HUES6 (cell line): Measurements from ENCODE around the gene TMCO4.
"Not testable (repeated sequence)": the region's sequence is repeated elsewhere in the genome, so short reads cannot be mapped to it uniquely, and the experiment has no call there.

Experiments used
- H3K27ac ChIP-seq: 2 replicates; pipeline ENCODE4 v1.7.0; 2013; ENCODE audit warnings: low read depth, mild to moderate bottlenecking, low read length, inconsistent platforms
- H3K27me3 ChIP-seq: 2 replicates; pipeline ENCODE4 v1.6.1; 2013; ENCODE audit warnings: low read length; ENCODE audit not compliant: control insufficient read depth, insufficient read depth
- H3K36me3 ChIP-seq: 2 replicates; pipeline ENCODE4 v1.6.1; 2013; ENCODE audit warnings: low read length; ENCODE audit not compliant: control insufficient read depth, insufficient read depth
- H3K4me1 ChIP-seq: 2 replicates; pipeline ENCODE4 v1.6.1; 2013; ENCODE audit warnings: low read length; ENCODE audit not compliant: control insufficient read depth, insufficient read depth
- H3K4me3 ChIP-seq: 2 replicates; pipeline ENCODE4 v1.5.1; 2013; ENCODE audit warnings: low read depth, low read length
- H3K9ac ChIP-seq: one replicate; pipeline ENCODE4 v1.6.1; 2013; ENCODE audit warnings: mild to moderate bottlenecking, low read length
- H3K9me3 ChIP-seq: 2 replicates; pipeline ENCODE4 v1.6.1; 2013; ENCODE audit warnings: low read depth, low read length; ENCODE audit not compliant: control insufficient read depth, insufficient read depth

Gene TMCO4

DNA sequence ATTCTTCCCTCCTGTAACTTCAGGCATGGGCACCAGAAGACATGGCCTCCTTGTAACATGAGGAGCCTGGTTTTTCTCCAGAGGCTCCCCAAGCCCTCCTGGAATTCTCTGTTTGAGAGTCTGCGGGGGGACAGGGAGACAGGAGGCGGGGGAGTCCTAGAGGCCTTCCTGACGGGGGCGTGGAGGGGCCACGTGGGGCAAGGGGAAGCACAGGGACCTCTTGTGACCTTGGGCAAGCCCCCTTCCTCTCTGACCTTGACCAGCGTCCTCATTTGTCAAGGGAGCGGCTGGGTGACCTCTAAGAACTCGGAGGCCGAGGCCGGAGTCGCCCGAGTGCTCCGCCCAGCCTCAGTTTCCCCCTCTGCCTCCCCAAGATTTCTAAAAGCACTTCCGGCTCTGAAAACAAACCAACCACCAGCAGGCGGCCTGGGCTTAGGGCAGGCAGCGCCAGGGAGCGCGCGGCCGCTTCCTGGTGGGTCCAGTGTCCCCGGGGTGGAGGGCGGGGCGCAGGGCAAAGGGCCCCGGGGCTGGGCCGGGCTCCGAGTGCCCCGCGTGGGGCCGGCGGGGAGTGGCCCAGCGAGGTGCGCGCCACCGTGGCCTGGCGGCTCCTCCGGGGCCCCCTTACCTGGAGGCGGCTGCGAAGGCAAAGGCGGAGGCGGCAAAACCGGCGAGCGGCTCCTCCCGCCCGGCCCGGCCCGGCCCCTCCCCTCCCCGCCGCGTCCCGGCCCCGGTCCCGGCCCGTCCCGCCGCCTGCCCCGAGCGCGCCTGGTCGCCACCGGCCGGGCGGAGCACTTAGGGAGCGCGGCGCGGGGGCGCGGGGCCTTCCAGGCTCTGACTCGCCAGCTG, at the start of gene TMCO4:
TMCO4 (minus strand) TSS at position 687 of the 846 bp plus-strand sequence. CDS start 19,158 bp downstream, outside the sequence.
- no peaks in the 10 kb centered on the region for H3K36me3 ChIP-seq
- no peaks in the 10 kb centered on the region for H3K9me3 ChIP-seq
- H3K27me3 ChIP-seq, result peaks cover 42% of the 10 kb centered on the region
- H3K27ac ChIP-seq, result no peak within 1 kb of the TSS
- H3K9ac ChIP-seq, result peak within 1 kb of the TSS; percentile 59
- H3K4me1 ChIP-seq, result peaks cover 19% of the 10 kb centered on the region
- peak within 1 kb of the TSS; percentile 71 for H3K4me3 ChIP-seq

DNA sequence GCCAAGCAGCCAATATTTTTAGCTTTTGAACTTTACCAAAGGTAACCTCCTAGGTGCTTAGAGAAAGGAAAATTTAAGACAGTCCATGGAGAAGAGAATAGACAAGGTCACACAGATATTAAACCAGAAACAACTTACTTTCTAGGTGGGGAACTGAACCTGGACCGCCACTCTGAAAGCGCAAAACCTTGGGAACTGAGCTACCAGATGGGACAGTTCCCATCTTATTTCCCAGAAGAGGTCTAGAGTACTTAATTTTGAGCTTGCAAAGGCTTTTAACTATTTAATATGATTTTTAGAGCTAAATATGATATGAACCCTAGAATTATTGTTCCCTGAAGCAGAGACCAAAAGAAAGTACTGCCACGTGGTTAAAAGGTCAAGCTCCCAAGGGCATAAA, 49.6 kb upstream of the TMCO4 start:
- H3K27ac ChIP-seq, H3K9ac ChIP-seq, H3K4me1 ChIP-seq, H3K4me3 ChIP-seq, H3K27me3 ChIP-seq, H3K36me3 ChIP-seq, H3K9me3 ChIP-seq: not testable (repeated sequence)

DNA sequence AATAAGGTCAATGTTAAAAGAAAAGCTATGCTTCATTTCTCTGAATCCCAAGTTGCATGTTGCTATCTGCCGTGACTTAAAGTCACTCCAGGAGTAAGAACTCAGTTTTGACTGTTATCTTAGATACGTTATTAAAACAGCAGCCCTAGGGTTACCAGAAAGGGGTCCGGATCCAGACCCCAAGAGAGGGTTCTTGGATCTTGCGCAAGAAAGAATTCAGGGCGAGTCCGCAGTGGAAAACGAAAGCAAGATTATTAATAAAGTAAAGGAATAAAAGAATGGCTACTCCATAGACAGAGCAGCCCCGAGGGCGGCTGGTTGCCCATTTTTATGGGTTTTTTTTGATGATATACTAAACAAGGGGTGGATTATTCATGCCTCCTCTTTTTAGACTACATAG, 47.6 kb upstream of the TMCO4 start:
- H3K27ac ChIP-seq, H3K27me3 ChIP-seq, H3K36me3 ChIP-seq, H3K9me3 ChIP-seq, H3K9ac ChIP-seq, H3K4me1 ChIP-seq, H3K4me3 ChIP-seq: not testable (repeated sequence)

DNA sequence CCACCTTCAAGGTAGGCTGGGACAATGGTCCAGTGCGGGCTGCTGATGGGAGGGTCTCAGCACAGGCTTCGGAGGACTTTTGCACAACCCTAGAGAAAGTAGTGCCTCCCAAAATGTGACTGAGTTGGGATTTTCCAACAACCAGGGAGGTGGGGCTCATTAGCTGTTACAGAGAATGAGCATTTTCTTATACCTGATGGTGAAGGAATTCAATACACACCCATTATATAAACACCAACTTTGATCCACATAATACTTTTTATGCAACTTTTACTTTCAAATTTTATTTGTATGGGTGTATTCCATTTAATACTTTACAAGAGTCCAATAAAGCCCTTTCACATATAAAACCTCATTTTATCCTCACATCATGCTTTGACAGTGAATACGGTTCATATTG, 46.6 kb upstream of the TMCO4 start:
- H3K36me3 ChIP-seq, result no peaks in the 10 kb centered on the region
- H3K27ac ChIP-seq, result no peak overlapping the region
- no peaks in the 10 kb centered on the region for H3K9me3 ChIP-seq
- H3K4me1 ChIP-seq, result peaks cover 8% of the 10 kb centered on the region; the same call in 1 of the 2 replicates
- no peak overlapping the region for H3K9ac ChIP-seq
- H3K4me3 ChIP-seq, result no peak overlapping the region
- H3K27me3 ChIP-seq, result no peaks in the 10 kb centered on the region

DNA sequence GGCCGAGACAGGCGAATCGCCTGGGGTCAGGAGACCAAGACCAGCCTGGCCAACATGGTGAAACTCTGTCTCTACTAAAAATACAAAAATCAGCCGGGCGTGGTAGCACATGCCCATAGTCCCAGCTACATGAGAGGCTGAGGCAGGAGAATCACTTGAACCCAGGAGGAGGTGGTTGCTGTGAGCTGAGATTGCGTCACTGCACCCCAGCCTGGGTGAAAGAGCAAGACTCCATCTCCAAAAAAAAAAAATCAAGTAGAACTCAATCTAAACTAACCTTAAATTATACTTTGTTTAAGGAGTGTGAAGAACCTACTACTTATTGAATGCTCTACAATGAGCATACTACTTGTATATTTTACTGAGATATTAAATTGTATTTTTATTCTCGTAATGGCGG, 45.8 kb upstream of the TMCO4 start:
- H3K9ac ChIP-seq, result no peak overlapping the region

DNA sequence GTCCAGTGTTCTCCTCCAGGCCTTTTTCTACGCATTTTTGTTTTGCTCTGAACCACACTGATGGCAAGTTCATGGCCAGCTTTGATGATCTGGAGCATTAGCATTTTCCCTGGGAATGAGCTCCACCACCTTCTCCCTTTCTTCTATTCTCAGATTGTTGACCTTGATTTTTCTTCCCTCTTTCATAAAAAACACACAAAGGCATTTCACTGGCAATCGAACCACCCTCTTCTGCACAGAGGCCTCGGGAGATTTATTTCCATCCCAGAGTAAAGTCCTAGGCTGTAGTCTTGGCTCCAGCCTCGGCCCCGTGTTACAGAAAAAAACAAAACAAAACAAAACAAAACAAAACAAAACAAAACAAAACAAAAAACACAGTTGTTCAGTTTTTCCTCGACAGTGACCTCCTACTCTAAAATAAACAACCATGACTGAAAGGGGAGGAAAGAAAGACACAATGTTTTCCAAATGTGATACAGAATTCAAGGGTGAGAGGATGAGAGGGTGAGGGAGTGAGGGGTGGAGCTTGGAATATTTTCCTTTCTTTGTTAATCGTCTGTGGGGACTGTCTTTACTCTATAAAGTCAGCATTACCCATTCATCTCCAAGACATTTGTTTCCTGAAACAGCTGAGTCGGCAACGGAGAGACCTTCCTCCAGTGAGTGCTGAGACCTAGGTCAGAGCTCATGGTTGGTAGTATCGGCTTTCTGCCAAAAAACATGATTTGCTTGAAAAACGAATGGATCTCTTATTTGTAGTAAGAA, 45.2 kb upstream of the TMCO4 start:
- H3K4me3 ChIP-seq, result no peak overlapping the region
- no peaks in the 10 kb centered on the region for H3K9me3 ChIP-seq
- H3K27ac ChIP-seq, result no peak overlapping the region
- no peaks in the 10 kb centered on the region for H3K36me3 ChIP-seq
- H3K9ac ChIP-seq, result no peak overlapping the region
- peaks cover 4% of the 10 kb centered on the region; the same call in 1 of the 2 replicates for H3K4me1 ChIP-seq
- H3K27me3 ChIP-seq, result no peaks in the 10 kb centered on the region

More for the DNA sequence above, 45.8 kb upstream of the TMCO4 start:
- Histone ChIP-seq H3K36me3 (no peaks in the 10 kb centered on the region), H3K9me3 (no peaks in the 10 kb centered on the region), H3K27ac (no peak overlapping the region), H3K4me1 (peaks cover 7% of the 10 kb centered on the region; the same call in 1 of the 2 replicates), H3K4me3 (no peak overlapping the region), H3K27me3 (no peaks in the 10 kb centered on the region)

DNA sequence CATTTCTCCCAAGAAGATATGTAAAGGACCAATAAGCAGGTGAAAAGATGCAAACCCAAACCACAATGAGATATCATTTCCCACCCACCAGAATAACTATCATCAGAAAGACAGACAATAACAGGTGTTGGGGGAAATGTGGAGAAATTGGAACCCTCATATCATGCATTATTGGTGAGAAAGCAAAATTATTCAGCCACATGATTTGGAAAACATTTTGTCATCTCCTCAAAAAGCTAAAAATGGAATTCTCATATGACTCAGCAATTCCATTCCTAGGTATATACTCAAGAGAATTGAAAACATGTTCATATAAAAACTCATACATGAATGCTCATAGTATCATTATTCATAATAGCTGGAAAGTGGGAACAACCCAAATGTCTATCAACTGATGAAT, 40.5 kb upstream of the TMCO4 start:
- no peaks in the 10 kb centered on the region for H3K36me3 ChIP-seq
- H3K9me3 ChIP-seq, result no peaks in the 10 kb centered on the region
- H3K4me3 ChIP-seq, result no peak overlapping the region
- H3K9ac ChIP-seq, result no peak overlapping the region
- H3K27ac ChIP-seq, result no peak overlapping the region
- no peaks in the 10 kb centered on the region for H3K27me3 ChIP-seq
- peaks cover 3% of the 10 kb centered on the region; the same call in 1 of the 2 replicates for H3K4me1 ChIP-seq

DNA sequence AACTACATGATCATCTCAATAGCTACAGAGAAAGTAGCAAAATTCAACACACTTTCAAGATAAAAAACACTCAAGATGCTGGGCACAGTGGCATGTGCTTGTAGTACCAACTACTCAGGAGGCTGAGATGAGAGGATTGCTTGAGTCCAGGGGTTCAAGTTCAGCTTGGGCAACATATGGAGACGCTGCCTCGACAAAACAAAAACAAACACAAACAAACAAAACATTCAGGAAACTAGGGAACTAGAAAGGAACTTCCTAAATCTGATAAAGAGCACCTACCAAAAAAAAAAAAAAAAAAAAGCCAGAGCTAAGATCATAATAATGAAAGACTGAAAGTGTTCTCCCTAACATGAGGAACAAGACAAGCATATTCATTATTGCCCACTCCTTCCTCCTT, 38.1 kb upstream of the TMCO4 start:
- Histone ChIP-seq H3K4me1 (no peaks in the 10 kb centered on the region), H3K9ac (no peak overlapping the region), H3K4me3 (no peak overlapping the region), H3K9me3 (no peaks in the 10 kb centered on the region), H3K36me3 (no peaks in the 10 kb centered on the region), H3K27ac (no peak overlapping the region), H3K27me3 (no peaks in the 10 kb centered on the region)

DNA sequence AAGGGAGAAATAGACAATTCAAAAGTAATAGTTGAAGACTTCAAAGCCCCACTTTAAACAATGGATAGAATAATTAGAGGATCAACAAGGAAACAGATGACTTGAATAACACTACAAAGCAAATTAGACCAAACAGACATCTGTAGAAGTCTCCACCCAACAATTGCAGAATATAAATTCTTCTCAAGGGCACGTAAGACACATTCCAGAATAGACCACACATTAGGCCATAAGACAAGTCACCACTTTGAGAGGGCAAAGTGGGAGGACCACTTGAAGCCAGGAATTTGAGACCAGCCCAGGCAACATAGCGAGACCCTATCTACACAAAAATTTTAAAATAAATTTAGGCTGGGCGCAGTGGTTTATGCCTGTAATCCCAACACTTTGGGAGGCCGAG, 35.9 kb upstream of the TMCO4 start:
- no peak overlapping the region for H3K9ac ChIP-seq
- no peaks in the 10 kb centered on the region for H3K4me1 ChIP-seq
- no peaks in the 10 kb centered on the region for H3K36me3 ChIP-seq
- no peak overlapping the region for H3K4me3 ChIP-seq
- no peaks in the 10 kb centered on the region for H3K27me3 ChIP-seq
- no peak overlapping the region for H3K27ac ChIP-seq
- peaks cover 9% of the 10 kb centered on the region for H3K9me3 ChIP-seq

DNA sequence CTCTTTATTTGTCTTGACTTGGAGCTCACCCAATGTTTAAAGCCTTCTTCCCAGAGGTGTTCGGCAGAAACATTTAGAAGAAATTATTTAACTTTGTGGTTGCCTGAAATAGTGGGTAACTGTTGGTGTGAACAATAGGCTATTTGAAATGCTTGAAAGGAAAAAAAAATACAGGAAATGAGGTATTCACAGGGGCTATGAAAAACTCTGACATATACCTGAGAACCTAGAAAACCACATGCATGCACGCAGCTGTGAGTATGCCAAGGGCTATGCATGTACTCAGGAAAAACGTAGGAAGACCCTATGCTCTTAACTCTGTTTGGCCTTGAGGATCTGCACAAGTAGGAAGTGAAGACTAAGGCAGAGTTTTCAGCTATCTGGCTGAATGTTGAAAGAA, 31.7 kb upstream of the TMCO4 start:
- Histone ChIP-seq H3K4me1 (no peaks in the 10 kb centered on the region), H3K9ac (no peak overlapping the region), H3K36me3 (no peaks in the 10 kb centered on the region), H3K4me3 (no peak overlapping the region), H3K9me3 (peaks cover 9% of the 10 kb centered on the region), H3K27ac (no peak overlapping the region), H3K27me3 (no peaks in the 10 kb centered on the region)

DNA sequence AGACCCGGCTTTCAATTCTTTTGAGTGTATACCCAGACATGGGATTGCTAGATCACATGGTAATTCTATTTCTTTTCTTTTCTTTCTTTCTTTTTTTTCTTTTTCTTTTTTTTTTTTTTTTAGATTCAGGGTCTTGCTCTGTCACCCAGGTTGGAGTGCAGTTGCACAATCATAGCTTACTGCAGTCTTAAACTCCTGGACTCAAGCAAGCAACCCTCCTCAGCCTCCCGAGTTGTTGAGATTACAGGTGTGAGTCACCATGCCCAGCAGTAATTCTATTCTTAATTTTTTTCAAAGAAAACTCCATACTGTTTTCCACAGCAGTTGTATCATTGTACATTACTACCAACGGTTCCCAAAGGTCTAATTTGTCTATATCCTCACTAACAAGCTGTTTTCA, 28.8 kb upstream of the TMCO4 start:
- H3K9me3 ChIP-seq, result peaks cover 9% of the 10 kb centered on the region
- no peak overlapping the region for H3K4me3 ChIP-seq
- H3K4me1 ChIP-seq, result peaks cover 12% of the 10 kb centered on the region
- H3K36me3 ChIP-seq, result no peaks in the 10 kb centered on the region
- H3K9ac ChIP-seq, result no peak overlapping the region
- no peaks in the 10 kb centered on the region for H3K27me3 ChIP-seq
- no peak overlapping the region for H3K27ac ChIP-seq
